HepG2 (cell line): ENCODE data around the gene SPOP. TPM values are rescaled to one million over a fixed set of nuclear protein-coding genes. Genes with fewer than 3 reads are reported as not detected.
A peak's percentile ranks its signal among the peaks of the same experiment; 100 is the strongest.

Experiments
- ATAC-seq: fragments of 200-7000 bp; cut with Tn5 transposase; 3 replicates; pipeline ENCODE4 v1.9.1; 2020; ENCODE audit warnings: mild to moderate bottlenecking, moderate library complexity
- BruUV-seq: library from RNA; stranded (reverse); fragments of 400-500 nt; replicated peaks from 2 replicates; lab custom pipeline; 2021; lab: Mats Ljungman, UMichigan
- CTCF ChIA-PET: fragments of 300-600 bp; formaldehyde crosslinking; extraction: SDS; loops from one replicate; lab custom pipeline; 2021; ENCODE audit warnings: low total read pairs, inconsistent platforms, low intra/inter-chr PET ratio; lab: Yijun Ruan, JAX
- POLR2A ChIA-PET: fragments of 350-600 bp; sonication (Branson Sonifier 250); formaldehyde crosslinking; loops from one replicate; lab custom pipeline; 2020; ENCODE audit warnings: antibody characterized with exemption, inconsistent platforms; lab: Yijun Ruan, JAX
- DNase-seq: peaks from one replicate; pipeline ENCODE4 v3.0.0-alpha.2; 2015; ENCODE audit warnings: low spot score
- FAIRE-seq: peaks from 3 replicates; lab custom pipeline; 2011; peaks lifted over from hg19 to GRCh38; lab: Jason Lieb, UNC
- H2AFZ ChIP-seq: one replicate; pipeline ENCODE4 v1.6.1; 2011; ENCODE audit warnings: low read length, inconsistent platforms
- H3K27ac ChIP-seq: fragments of 300-600 bp; 3 replicates; pipeline ENCODE4 v1.8.0; 2011; ENCODE audit warnings: mixed run types, mild to moderate bottlenecking, mixed read lengths, low read length, inconsistent platforms; ENCODE audit not compliant: insufficient read depth; ENCODE audit errors: extremely low read length
- H3K27me3 ChIP-seq, 2 experiments: fragments of 200-600 bp in 1 of 2; 2 replicates in 1 of 2; 3 replicates in 1 of 2; pipeline versions ENCODE4 v1.6.0 to v1.8.0; 2011; ENCODE audit warnings: low read length in 2 of 2, mild to moderate bottlenecking in 2 of 2, moderate library complexity in 2 of 2, inconsistent platforms in 1 of 2; ENCODE audit not compliant: insufficient read depth in 2 of 2, control insufficient read depth in 1 of 2
- H3K36me3 ChIP-seq, 2 experiments: fragments of 200-600 bp in 1 of 2; replicated peaks in 1 of 2; 2 replicates in 1 of 2; 3 replicates in 1 of 2; pipeline versions ENCODE4 v1.5.1 to v1.8.0; 2011; ENCODE audit warnings: low read length in 2 of 2, inconsistent platforms in 1 of 2; ENCODE audit not compliant: insufficient read depth in 2 of 2, control insufficient read depth in 1 of 2
- H3K4me1 ChIP-seq: 2 replicates; pipeline ENCODE4 v1.5.1; 2012; ENCODE audit warnings: low read length, inconsistent platforms; ENCODE audit not compliant: insufficient read depth
- H3K4me2 ChIP-seq: 2 replicates; pipeline ENCODE4 v1.6.0; 2011; ENCODE audit warnings: low read depth, low read length, inconsistent platforms
- H3K4me3 ChIP-seq, 3 experiments: fragments of 200-600 bp in 1 of 3; sonication (generic), shearing (Covaris generic) in 1 of 3; replicated peaks in 1 of 3; 2 replicates each; pipeline ENCODE4 v1.5.1; 2011 to 2016; ENCODE audit warnings: low read length in 3 of 3, inconsistent platforms in 2 of 3, low read depth in 2 of 3, mild to moderate bottlenecking in 2 of 3, control low read depth in 1 of 3, mixed read lengths in 1 of 3; ENCODE audit not compliant: insufficient read depth in 1 of 3
- H3K79me2 ChIP-seq: one replicate; pipeline ENCODE4 v1.6.1; 2011; ENCODE audit warnings: low read length, inconsistent platforms; ENCODE audit not compliant: insufficient read depth
- H3K9ac ChIP-seq: 2 replicates; pipeline ENCODE4 v1.6.0; 2011; ENCODE audit warnings: mild to moderate bottlenecking, low read depth, low read length, inconsistent platforms; ENCODE audit not compliant: insufficient read depth
- H3K9me3 ChIP-seq: 2 replicates; pipeline ENCODE4 v1.5.1; 2012; ENCODE audit warnings: mild to moderate bottlenecking, low read length
- H4K20me1 ChIP-seq: 2 replicates; pipeline ENCODE4 v1.6.0; 2011; ENCODE audit warnings: inconsistent platforms, mild to moderate bottlenecking, low read length, moderate library complexity; ENCODE audit not compliant: insufficient read depth
- ATF6 ChIP-seq: sonication (generic); formaldehyde crosslinking; conservative IDR thresholded peaks from 2 replicates; pipeline ENCODE4 v1.4.0; 2020; ENCODE audit warnings: missing genetic modification reagents
- CBFB ChIP-seq: sonication (generic); formaldehyde crosslinking; IDR thresholded peaks from 2 replicates; pipeline ENCODE4 v1.4.0; 2020; ENCODE audit warnings: missing genetic modification reagents
- XRCC5 ChIP-seq: fragments of 200-400 bp; formaldehyde crosslinking; optimal IDR thresholded peaks from 2 replicates; pipeline ENCODE3; 2017; ENCODE audit warnings: mild to moderate bottlenecking, low read length
- ZNF337 ChIP-seq: sonication (generic); formaldehyde crosslinking; IDR thresholded peaks from 2 replicates; pipeline ENCODE4 v1.5.1; 2020; ENCODE audit warnings: missing genetic modification reagents, low read depth, mild to moderate bottlenecking, borderline replicate concordance
- ZNF496 ChIP-seq: sonication (generic); formaldehyde crosslinking; IDR thresholded peaks from 2 replicates; pipeline ENCODE4 v1.8.1; 2023; ENCODE audit warnings: mild to moderate bottlenecking, moderate library complexity, missing genetic modification reagents; ENCODE audit not compliant: insufficient replicate concordance
- WGBS: methylation state at CpG from one replicate; pipeline ENCODE4 v1.1.6; 2017; ENCODE audit warnings: low lambda C conversion rate; 5-methylcytosine and 5-hydroxymethylcytosine counted together
- in situ Hi-C: cut with HindIII; loops from 2 replicates; pipeline ENCODE4 v1.10.0; 2017; ENCODE audit warnings: low pct_unique_long_range_greater_than_20kb; ENCODE audit not compliant: extremely low pct_ligation_motif_present
- intact Hi-C: fragments of 100-400 bp; cut with micrococcal nuclease; formaldehyde crosslinking; loops from one replicate; pipeline ENCODE4 v1.10.0; 2022; ENCODE audit not compliant: unreplicated experiment
- polyA plus RNA-seq, 8 experiments: library from polyadenylated mRNA; depleted of rRNA in 3 of 8; stranded (reverse) in 7 of 8; unstranded in 1 of 8; fragments of >200 nt; fragmentation: Illumina TruSeq in 4 of 8; extraction: Trizol in 4 of 8; gene quantifications; 2 replicates each; pipeline versions ENCODE4 v1.2.1 to v1.2.3, GENCODE V29; 2011 to 2016; ENCODE audit warnings: low read depth in 4 of 8, missing spikeins in 1 of 8, mixed read lengths in 1 of 8; ENCODE audit not compliant: insufficient read depth in 1 of 8
- total RNA-seq, 5 experiments: library from RNA; depleted of rRNA; stranded (reverse); fragments of >200 nt; fragmentation: Illumina TruSeq; extraction: Trizol; gene quantifications; 2 replicates each; pipeline ENCODE4 v1.2.3, GENCODE V29; 2016; ENCODE audit warnings: low read depth in 1 of 5
- TF ChIP-seq, protein P1 (sequence below): sonication (generic); formaldehyde crosslinking; IDR thresholded peaks from 2 replicates; pipeline ENCODE4 v1.9.0; 2021; ENCODE audit warnings: missing genetic modification reagents, mild to moderate bottlenecking, borderline replicate concordance

SPOP gene
- total and polyA plus RNA-seq, 2 of the 13 experiments (the other 11 are each of a cell fraction or from before 2014, with no cell fraction given): 52.8 to 60.8 TPM

DNA sequence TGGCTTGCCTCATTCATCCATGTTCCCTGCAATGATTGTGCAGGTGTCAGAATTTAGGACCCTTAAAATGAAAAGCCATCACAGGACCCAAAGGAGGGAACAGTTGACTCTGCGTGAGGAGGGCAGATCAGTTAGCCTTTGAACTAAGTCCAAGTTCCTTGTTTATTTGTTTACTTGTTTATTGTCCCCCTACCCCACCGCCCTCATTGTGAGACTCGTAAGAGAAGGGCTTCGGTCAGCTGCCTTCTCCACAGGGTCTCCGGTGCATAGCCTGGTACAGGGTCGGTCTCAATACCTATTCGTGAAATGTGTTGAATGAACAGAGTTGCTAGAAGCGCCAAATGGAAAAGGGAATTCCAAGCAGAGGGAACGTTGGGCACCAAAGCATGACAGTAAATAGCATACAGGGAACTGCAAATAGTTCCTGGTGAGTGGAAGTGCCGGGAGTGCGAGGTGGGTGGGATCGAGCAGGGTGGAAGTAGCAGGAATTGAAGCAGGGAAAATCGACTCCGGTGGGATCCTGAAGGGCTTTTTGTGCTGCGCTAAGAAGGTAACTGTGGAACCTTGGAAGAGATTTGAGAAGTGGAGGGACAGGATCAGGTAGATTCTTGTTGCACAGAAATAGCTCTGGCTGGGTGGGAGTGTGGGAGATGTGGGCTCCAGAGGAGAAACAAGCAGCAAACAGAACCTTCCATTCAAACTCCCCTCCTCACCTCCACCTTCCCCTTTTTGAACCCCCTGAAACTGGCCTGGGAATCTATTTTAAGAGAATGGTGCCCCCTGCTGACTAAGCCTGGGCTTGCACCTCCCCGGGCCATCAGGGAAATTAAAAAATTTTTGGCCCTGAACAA is 17.2 kb upstream of the SPOP start (continued):
- TF ChIP-seq, protein P1, sequence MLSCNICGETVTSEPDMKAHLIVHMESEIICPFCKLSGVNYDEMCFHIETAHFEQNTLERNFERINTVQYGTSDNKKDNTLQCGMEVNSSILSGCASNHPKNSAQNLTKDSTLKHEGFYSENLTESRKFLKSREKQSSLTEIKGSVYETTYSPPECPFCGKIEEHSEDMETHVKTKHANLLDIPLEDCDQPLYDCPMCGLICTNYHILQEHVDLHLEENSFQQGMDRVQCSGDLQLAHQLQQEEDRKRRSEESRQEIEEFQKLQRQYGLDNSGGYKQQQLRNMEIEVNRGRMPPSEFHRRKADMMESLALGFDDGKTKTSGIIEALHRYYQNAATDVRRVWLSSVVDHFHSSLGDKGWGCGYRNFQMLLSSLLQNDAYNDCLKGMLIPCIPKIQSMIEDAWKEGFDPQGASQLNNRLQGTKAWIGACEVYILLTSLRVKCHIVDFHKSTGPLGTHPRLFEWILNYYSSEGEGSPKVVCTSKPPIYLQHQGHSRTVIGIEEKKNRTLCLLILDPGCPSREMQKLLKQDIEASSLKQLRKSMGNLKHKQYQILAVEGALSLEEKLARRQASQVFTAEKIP: no peak
- TF ChIP-seq ZNF496: no peak

- WGBS: 44% methylated on average over 4 of the region's 4 CpGs
- Histone ChIP-seq H2AFZ (no peak overlapping the region), H3K4me1 (peaks cover 48% of the 10 kb centered on the region), H4K20me1 (no peaks in the 10 kb centered on the region), H3K36me3 (no peaks in the 10 kb centered on the region), H3K4me3 (no peak overlapping the region), H3K9ac (no peak overlapping the region), H3K4me2 (no peak overlapping the region), H3K27ac (no peak overlapping the region), H3K79me2 (no peaks in the 10 kb centered on the region), H3K27me3 (peaks cover 0 to 17% of the 10 kb centered on the region in 2 experiments; a peak in 2 of 5 replicates), H3K9me3 (no peaks in the 10 kb centered on the region)
- FAIRE-seq (no peak), DNase-seq (no peak), ATAC-seq (no peak)
- ChIA-PET CTCF (interaction anchor here (6.6 kb wide), 1 partner anchor 123 kb away, joined by 210 read pairs; no protein-coding TSS in a partner anchor), POLR2A (no interaction called here)
- TF ChIP-seq XRCC5 (peak; percentile 10), ZNF337 (CRISPR knock-in tag) (no peak), ATF6 (CRISPR knock-in tag) (no peak), CBFB (no peak)
- no TSS peak for BruUV-seq
- in situ Hi-C loops: no loop called here
- intact Hi-C loops: no loop called here
Observed at GRCh38 chr17:49692751-49693150, 14.9 kb upstream of the SPOP start.
